ENCODE data around the gene HSPA8.
A peak's percentile ranks its signal among the peaks of the same experiment; 100 is the strongest.
"Not testable (repeated sequence)": the region's sequence is repeated elsewhere in the genome, so short reads cannot be mapped to it uniquely, and the experiment has no call there.

Gene HSPA8

DNA sequence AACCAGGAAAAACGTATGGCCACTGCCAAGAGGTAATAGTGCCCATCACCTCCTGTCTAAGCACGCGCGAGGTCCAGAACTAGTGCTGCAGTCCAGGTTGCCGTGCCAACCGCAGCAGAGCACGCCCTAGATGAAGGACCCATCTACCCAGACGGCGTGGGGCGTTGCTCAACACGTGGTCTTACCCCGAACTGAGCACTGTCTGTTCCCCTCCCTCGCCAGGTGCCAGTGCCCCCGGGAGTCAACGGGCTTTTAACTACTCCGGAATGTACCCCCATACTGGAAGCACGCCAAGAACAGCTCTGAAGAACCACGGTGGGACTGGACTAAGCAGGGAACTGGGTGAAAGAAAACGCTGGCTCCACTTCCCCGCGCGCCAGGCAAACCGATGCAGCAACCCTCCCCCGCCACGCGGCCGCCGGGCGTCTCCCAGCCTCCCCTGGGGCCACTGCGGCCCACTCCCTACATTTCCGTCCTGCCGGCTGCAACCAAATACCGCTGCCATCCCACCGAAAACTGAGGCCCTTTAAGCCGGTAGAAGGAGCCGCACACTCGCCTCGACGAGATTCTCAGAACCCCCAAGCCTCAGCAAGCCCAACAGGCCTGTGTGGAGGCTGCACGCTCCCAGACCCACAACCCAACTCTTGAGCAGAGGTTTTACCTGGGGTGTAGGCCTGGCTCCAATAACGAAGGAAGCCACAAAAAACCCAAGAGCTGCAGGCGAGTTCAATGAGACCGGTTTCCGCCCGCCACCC, at the start of gene HSPA8:
Gene HSPA8, minus strand, starts transcription at position 734 of the 755 bp plus-strand sequence. CDS start 812 bp downstream, outside the sequence.
- peak; percentile 54 to 63 for DNase-seq (ENCODE audit: low read depth in 2 of 2)

DNA sequence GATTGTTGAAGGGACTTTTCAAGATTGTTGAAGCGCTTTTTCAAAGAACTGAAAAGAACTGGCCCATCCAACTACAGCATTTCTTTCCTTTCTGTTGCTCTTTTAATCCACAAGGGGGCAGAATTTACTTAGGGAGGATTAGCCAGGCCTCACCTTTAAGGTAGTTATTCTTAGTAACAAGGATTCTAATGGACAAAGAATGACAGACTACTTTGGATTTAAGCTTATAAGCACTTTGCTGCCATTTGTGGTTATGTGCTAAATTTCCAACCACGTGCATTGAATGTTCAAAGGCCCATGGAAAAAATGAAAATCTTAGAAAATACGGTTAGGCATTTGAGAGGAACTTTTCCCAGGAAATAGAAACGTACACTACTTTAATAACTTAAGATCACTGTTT, 49.5 kb upstream of the HSPA8 start:
- DNase-seq (ENCODE audit: low read depth in 2 of 2) = no peak

DNA sequence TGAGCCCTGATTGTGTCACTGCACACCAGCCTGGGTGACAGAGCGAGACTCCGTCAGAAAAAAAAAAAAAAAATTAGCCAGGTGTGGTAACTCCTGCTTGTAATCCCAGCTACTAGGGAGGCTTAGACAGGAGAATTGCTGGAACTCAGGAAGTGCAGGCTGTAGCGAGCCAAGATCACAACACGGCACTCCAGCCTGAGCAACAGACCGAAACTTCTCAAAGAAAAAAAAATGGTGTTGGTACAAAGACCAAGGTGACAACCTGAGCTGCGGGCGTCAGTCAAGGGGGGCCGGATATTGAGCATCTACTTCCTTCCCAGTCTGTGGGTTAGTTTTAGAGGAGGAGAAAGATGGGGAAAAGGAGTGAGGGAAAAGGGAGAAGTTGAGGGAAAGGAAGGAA, 48.5 kb upstream of the HSPA8 start:
- no peak for DNase-seq (ENCODE audit: low read depth in 2 of 2)

DNA sequence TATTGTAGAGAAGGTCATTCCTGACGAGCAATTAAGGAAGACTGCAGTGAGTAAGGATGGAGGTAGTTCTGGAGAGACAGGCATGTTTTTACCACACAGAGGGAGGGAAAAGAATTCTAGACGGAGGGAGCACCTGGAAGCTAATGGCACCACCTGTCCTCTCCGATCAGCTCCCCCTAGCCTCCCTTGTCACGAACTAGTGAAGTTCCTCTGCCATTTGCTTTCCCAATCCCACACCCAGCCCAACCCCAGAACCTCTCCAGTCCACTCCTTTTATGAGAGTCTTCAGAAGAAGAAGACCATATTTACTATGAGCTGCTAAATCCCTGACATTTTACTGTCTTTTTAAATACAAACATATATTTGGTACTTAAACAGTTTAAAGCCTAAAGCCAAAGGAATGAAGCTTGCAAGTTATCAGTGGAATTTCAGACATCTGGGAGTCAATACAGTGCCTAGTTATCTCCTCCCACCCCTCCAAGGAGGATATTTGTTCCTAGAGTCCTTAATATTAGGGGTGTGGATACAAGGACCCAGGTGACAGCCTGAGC, 46.1 kb upstream of the HSPA8 start:
- DNase-seq (ENCODE audit: low read depth in 2 of 2) = no peak

DNA sequence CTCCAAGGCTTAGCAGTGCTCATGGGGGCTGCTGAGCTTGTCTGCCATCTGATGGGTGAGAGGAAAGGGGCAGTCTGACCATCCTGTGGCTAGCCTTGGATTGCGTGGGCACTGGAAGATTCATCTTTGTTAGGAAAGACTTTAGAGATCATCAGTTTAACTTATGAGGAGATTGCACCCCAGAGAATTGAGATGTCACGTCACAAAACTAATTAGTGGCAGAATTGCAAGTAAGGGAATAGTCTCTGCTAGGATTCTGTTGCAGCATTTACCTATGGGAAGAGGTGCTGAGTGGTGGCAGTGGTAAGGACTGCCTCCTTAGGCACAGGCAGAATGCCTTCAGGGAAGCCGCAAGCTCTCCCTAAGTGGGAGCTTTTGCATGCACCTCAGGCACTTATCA, 42.8 kb upstream of the HSPA8 start:
- DNase-seq (ENCODE audit: low read depth in 2 of 2) = no peak

DNA sequence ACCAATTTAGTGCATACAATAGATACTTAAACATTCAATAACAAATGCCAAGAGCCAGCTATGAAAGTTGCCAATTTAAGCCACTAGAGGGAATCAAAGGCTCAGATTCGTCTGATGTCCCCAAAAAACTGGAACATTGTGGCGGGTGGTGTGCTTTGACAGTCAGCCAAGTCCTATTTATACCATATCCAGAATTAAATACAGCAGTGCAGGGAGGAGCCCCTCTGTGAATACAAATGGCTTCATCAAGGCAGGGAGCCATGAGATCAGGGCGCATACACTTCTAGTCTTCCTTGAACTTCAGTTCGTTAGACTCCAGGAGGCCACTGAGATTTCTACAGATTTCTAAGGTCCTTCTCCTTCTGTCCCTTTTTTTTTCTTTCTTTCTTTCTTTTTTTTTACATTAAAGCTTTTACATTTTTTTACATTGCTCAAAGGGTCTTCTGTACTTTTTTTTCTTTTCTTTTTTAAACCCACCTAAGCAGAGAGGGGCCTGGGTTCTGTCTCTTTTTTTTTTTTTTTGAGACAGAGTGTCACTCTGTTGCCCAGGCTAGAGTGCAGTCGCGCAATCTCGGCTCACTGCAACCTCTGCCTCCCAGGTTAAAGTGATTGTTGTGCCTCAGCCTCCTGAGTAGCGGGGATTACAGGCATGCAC, 41.5 kb upstream of the HSPA8 start:
- no peak for DNase-seq (ENCODE audit: low read depth in 2 of 2)

DNA sequence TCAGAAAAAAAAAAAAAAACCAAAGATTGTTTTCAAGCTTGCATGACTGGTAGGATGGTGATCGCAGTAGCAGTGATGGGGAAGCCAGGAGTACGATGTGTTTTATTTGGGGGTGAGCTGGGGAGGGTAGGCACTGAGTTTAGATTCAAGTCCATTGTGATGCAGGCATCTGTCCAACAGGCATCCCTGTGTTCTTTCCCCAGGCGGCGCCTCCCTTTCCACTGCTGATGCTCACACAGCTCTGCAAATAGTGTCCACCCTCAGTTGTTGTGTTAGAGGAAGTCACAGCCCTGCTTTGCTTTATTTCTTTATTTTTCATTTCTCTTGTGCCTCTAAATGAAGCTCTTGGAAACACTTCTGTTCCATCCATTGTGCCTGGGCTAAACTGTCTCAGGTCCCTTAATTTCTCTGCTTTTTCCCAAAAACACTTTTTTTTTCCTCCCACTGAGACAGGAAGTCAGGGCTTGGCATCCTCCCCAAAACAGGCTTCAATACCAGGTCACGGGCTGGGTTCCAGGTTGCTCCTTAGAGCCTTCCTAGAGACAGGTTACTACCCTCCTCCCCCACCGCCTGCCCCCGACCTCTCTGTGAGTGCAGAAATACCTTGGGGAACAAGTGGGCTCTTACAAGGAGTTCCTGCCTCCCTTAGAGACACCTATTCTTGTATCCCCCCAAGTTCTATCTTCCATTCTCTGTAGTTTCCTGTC, 38.6 kb upstream of the HSPA8 start:
- no peak for DNase-seq (ENCODE audit: low read depth in 2 of 2)

DNA sequence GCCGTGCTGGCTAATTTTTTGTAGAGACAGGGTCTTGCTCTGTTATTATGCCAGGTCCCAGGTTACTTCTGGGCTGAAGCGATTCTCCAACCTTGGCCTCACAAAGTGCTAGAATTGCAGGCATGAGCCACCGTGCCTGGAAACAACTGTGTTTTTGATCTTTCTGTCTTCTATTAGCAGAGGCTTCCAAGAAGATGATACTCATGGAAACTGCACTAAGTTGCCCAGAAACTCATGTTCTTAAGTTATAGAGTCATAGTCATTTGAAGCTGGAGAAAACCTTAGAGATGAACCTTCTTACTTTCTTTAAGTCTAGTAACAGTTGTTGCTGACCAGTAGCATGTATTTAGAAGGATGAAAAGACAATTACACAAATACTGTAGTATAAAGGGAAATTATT, 37.1 kb upstream of the HSPA8 start:
- DNase-seq (ENCODE audit: low read depth in 2 of 2) = no peak

DNA sequence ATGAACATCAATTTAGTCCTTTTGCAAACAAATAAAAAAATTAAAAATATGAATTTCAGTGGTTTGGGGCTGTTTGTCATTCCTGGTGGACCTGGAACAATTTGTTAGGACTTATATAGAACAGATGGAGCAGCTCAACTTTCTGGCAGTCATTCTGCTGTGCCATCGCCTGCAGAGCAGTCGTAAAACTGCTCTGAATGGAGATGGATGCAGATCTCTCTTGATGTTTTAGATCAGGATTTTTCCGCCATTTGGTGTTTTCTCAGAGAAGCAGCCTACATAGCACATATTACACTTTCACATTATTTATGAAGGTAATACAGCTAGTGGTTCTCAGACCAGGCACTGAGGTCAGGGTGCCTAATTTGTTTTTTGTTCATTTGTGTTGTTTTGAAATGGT, 31.8 kb upstream of the HSPA8 start:
- DNase-seq (ENCODE audit: low read depth in 2 of 2) = no peak

DNA sequence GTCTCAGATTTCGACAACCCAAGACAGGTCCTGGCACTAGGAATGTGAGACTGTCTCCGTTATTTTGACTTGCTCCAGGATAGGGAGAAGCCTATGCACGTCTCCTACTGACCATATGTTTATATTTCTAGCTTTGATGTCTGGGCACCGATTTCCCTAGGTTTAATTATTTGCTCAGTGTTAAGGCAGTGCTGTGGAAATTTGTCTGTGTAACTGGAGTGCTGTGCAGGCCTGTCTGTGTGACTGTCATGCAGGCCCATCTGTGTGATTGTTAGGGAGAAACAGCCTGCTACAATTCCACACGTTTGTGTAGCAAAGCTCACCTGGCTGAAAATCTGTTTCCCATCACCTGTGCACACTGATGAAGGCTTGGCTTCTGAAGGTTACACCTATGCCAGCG, 29.6 kb upstream of the HSPA8 start:
- DNase-seq (ENCODE audit: low read depth in 2 of 2) = no peak

DNA sequence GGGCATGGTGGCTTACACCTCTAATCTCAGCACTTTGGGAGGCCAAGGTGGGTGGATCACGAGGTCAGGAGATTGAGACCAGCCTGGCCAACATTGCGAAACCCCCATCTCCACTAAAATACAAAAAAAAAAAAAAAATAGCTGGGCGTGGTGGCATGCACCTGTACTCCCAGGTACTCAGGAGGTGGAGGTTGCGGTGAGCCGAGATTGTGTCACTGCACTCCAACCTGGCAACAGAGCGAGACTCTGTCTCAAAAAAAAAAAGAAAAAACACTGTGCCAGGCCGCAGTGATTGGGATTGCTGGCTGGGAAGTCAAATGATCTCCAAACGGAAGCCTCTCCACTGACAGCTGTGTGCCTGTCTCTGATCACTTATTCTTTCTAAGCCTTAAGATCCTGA, 28.2 kb upstream of the HSPA8 start:
- not testable (repeated sequence) for DNase-seq (ENCODE audit: low read depth in 2 of 2)

DNA sequence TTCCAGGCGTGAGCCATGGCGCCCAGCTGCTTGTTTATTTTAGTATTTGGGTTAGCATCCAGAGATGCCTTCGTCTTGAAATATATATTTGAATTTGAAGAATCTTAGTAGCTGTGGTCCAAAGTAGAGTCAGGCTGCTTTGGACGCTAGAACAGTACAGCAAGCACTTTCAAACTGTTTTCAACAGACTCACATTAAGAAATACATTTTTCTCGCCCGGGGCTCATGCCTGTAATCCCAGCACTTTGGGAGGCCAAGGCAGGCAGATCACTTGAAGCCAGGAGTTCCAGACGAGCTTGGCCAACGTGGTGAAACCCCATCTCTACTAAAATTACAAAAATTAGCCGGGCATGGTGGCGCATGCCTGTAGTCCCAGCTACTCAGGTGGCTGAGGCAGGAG, 27.0 kb upstream of the HSPA8 start:
- DNase-seq (ENCODE audit: low read depth in 2 of 2) = not testable (repeated sequence)

DNA sequence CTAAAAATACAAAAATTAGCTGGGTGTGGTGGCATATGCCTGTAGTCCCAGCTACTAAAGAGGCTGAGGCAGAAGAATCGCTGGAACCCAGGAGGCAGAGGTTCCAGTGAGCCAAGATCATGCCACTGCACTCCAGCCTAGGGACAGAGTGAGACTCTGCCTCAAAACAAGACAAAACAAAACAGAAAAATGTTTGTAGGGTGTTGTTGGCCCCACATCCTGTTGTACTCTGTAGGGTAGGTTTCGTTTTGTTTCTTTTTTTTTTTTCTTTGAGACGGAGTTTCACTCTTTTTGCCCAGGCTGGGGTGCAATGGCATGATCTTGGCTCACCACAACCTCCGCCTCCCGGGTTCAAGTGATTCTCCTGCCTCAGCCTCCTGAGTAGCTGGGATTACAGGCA, 25.7 kb upstream of the HSPA8 start:
- not testable (repeated sequence) for DNase-seq (ENCODE audit: low read depth in 2 of 2)

DNA sequence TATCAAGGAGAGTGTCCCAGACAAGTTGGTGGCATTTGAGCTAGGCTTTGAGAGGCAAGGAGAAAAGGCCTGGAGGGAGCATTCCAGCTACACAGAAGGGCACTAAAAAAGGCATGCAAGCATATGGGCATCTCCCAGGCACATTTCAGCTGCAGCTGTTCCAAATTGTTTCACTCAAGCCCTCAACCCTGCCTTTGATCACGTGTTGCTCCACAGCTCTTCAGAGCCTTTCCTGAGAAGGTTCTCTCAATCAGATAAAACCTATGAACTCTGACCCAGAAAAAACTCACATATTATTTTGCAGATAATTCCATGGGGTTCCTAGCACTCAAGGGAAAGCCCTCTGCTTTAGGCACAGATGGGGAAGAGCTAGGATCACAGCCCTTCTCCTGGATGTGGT, 24.4 kb upstream of the HSPA8 start:
- DNase-seq (ENCODE audit: low read depth in 2 of 2) = no peak

DNA sequence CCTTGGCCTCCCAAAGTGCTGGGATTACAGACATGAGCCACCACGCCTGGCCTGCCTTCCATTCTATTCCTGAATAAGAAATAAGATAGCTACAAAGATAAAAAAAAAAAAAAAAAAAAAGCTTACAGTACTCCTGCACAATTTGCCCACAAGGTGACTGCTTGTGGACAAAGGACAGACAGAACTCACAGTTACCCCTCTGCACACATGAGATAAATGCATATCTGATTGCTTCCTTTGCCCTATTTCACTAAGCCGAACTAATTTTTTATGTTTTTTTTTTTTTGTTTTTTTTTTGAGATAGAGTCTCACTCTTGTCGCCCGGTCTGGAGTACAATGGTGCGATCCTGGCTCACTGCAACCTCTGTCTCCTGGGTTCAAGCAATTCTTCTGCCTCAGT, 23.6 kb upstream of the HSPA8 start:
- no peak for DNase-seq (ENCODE audit: low read depth in 2 of 2)

DNA sequence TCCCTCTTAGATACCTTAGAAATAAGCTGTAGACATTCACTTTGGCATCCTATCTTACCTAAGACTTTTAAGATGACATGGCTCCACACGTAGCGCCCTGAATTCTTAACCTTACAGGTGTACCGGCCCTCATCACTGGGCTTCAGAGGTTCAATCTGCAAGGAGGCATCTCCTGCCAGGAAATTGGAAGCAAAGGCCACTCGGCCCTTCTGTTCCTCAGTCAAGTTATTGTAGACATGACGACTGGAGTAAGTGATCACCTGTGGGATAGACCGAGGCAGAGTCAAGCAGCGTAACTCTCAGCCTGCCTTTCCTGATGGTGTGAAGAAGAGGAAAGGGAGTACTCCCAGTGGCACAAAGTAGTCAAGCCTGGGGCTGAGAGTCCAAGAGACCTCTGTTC, 22.5 kb upstream of the HSPA8 start:
- DNase-seq (ENCODE audit: low read depth in 2 of 2) = no peak

DNA sequence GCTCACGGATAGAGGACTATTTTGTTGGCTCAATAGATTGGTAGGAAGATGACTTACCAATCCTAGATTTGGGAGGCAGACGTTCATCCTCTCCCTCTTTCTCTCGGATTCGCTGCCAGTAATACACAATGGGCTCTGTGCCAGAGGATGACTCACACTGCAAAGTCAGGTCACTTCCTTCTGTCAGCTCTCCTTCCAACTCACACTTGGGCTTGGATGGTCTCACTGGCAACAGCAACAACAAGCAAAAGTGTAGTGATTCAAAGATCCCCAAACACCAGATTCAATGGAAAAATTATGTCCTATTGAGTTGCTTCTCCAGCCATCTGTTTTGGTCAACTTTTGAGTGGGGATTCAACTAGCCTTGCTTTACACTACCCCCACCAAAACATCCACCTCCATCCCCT, 21.7 kb upstream of the HSPA8 start:
- peak; percentile 30 to 54 for DNase-seq (ENCODE audit: low read depth in 2 of 2)

DNA sequence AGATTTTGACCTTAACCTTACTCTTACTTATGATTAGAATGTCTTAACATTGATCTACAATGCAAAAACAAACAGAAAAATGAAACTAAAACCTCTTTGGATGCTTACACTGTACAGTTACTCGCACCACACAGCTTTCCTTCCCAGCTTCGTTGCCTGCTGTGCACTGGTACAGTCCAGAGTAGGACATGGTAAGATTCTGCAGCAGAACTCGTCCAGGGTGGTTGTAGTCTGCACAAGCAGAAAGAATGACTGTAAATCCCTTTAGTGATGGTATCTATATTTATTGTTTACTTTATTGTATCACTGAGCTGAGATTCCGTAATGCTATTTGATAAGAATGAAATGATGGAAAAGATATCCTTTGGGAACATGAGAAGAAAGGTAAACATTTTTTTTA, 21.0 kb upstream of the HSPA8 start:
- no peak for DNase-seq (ENCODE audit: low read depth in 2 of 2)

DNA sequence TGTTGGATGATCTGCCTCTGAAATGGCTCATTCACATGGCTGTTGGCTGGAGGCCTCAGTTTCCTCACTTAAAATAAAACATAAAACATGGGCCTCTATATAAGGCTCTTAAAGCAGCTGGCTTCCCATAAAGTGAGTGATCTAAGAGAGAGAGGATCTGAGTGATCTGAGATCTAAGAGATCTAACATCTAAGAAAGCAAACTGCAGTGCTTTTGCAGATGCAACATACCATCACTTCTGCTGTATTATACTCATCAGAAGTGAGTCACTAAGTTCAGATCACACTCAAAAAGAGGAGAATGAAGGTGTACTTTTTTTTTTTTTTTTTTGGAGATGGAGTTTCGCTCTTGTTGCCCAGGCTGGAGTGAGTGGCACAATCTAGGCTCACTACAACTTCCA, 18.1 kb upstream of the HSPA8 start:
- DNase-seq (ENCODE audit: low read depth in 2 of 2) = no peak

DNA sequence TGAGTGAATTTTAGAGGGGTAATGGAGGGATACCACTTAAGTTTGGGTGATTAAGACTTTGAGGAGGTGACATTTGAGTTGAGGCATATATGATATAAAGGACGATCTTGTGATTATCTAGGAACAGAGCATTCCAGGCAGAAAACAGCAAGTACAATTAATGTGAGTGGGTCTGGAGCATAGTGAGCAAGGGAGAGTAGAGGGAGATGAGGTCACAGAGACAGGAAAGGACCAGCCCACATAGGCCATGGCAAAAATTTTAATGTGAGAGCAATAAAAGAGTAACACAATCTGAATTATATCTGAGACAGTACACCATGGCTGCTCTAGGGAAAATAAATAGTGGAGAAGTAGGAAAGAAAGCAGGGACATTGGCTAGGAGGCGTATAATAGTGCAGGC, 14.5 kb upstream of the HSPA8 start:
- DNase-seq (ENCODE audit: low read depth in 2 of 2) = no peak

DNA sequence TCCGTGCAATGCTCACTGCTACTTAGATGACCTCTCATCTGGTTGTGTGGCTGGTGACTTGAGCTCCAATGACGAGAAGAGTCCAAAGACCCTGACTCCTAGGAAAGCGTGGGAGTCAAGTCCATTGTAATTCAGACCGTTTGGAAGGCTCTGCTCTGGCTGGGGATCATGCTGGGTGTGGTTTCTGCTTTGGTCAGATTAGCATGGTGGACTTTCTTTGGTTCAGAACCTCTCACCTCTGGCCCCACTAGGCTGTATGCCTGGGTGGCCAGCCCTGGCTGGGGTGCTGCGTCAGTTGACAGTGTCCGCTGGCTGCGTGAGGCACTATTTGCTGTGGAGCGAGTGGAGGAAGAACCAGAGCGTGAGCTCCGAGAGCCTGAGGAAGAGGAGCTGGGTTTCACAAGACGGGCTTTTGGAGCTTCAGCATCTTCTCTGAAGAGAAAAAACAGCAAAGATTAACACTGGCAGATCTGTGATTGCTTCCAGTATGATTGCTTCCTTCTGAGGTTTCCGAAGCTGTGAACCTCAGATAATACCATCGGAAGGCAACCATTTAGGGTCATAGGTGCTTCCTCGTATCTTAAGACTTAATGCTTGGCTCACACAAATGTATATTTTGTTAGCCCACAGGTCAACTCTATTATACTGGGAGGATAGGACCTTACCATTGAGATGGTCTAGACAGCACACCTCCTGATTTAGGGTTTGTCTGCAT, 11.6 kb upstream of the HSPA8 start:
- no peak for DNase-seq (ENCODE audit: low read depth in 2 of 2)

DNA sequence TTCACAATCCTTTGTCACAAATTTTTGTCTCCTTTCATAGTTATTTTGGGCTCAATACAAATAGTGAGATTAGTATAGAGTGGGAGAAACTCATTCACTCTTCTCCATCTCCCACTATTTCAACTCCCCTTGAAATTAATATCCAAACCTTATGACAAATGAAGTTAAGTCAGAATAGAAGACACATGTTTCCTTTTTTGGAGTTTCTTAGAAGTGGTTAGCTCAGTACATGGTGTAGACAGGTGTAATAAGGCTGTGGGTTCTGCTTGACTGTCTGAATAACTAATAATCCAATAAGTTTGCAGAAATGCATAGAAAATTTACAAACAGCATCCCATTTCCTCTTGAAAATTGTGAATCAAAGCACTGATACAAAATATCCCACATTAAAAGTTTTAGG, 10.8 kb upstream of the HSPA8 start:
- DNase-seq (ENCODE audit: low read depth in 2 of 2) = no peak

Measured in stimulated activated CD4-positive, alpha-beta T cell treated with anti-CD3 and anti-CD28 coated beads, Interleukin-1b, Interleukin-23, amount 100 ng/mL, for 4 hours (primary cell).